NB4 (cell line): ENCODE measurements around the gene ADAMTS16.

Experiments used
- DNase-seq: peaks from one replicate; pipeline ENCODE4 v3.0.0; 2010; ENCODE audit warnings: low read depth
- H3K4me3 ChIP-seq: one replicate; pipeline ENCODE4 v1.5.1; 2011; ENCODE audit warnings: mild to moderate bottlenecking, low read depth, low read length, moderate library complexity
- MYC ChIP-seq: IDR thresholded peaks from 2 replicates; pipeline ENCODE4 v1.6.1; 2011; ENCODE audit warnings: low read depth, low read length
- POLR2A ChIP-seq: IDR thresholded peaks from 2 replicates; pipeline ENCODE4 v1.6.1; 2011; ENCODE audit warnings: mild to moderate bottlenecking; ENCODE audit not compliant: insufficient read length; ENCODE audit errors: extremely low read depth
- TF ChIP-seq, protein P1 (sequence below): IDR thresholded peaks from 2 replicates; pipeline ENCODE4 v1.6.1; 2011; ENCODE audit warnings: low read depth, low read length
- TF ChIP-seq, protein P2 (sequence below): IDR thresholded peaks from one replicate; pipeline ENCODE4 v1.5.1; 2012; ENCODE audit warnings: low read depth, low read length

The ADAMTS16 gene

DNA sequence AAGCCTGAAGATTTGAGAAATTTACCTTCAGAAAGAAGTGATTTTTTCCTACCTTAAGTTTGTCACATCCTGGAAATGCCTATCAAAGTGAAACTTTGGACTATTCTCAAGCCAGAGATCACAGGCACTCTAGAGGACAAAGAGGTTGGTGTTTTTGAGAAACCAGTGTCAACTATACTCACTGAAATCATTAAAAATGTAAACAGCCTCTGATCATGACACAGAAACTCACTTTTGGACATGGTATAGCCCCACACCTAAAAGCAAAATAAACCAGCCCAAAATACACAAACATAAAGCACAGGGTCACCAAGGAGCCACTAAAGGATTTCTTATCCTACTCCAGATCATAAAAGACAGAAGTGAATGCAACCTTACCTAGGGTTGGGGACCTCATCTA is 216.6 kb downstream of the ADAMTS16 start:
- H3K4me3 ChIP-seq, result no peak overlapping the region
- DNase-seq, result no peak
- TF ChIP-seq POLR2A (no peak), MYC (no peak)
- TF ChIP-seq, protein P1, sequence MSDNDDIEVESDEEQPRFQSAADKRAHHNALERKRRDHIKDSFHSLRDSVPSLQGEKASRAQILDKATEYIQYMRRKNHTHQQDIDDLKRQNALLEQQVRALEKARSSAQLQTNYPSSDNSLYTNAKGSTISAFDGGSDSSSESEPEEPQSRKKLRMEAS, result no peak
- TF ChIP-seq, protein P2, sequence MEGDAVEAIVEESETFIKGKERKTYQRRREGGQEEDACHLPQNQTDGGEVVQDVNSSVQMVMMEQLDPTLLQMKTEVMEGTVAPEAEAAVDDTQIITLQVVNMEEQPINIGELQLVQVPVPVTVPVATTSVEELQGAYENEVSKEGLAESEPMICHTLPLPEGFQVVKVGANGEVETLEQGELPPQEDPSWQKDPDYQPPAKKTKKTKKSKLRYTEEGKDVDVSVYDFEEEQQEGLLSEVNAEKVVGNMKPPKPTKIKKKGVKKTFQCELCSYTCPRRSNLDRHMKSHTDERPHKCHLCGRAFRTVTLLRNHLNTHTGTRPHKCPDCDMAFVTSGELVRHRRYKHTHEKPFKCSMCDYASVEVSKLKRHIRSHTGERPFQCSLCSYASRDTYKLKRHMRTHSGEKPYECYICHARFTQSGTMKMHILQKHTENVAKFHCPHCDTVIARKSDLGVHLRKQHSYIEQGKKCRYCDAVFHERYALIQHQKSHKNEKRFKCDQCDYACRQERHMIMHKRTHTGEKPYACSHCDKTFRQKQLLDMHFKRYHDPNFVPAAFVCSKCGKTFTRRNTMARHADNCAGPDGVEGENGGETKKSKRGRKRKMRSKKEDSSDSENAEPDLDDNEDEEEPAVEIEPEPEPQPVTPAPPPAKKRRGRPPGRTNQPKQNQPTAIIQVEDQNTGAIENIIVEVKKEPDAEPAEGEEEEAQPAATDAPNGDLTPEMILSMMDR, result no peak

DNA sequence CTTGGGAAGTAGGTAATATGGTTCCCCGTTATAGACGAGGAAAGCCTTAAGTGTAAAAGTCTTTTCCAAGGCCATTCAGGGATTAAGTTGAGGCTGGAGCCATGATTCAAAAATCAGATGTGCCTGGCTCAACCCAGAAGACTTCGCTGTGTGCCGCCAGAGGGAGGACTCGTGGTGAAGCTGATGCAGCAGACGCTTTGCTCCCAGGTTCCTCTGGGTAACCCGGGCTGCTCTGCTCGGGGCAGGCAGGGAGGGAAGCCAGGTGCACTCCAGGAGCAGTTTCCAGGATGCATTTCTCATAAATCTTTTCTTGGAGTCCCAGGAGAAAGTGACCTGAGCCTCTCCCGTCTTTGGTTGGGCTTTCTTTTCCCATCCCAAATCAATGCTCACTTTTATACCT is 219.5 kb downstream of the ADAMTS16 start:
- no peak overlapping the region for H3K4me3 ChIP-seq
- TF ChIP-seq POLR2A (no peak), MYC (no peak)
- TF ChIP-seq, protein P1, result no peak
- TF ChIP-seq, protein P2, result no peak

DNA sequence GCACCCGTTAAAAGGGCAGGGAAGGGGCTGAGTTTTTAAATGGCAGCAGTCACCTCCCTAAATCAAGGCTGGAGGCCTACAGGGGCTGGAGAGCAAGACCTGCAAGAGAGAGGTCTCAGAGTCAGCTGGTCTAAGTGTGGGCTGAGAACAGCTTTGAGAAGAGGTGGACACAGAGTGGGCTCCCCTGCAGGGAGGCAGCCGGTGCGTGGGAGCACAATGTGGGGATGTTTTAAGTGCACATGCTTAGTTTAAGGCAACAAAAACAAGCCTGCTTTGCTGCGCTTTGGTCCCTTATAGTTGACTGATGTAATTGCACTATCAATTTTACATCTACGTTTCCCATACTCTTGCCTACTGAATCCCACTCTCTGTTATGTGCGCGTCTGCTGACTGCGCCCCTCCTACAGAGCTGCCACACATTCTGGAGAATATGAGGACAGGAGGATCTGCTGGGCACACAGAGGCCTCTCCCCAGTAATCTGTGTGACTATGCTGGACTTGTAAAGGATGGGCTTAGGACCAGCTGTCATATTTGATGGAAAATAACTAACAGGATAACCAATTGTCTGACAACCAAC is 220.3 kb downstream of the ADAMTS16 start:
- no peak for DNase-seq
- TF ChIP-seq, protein P2, result no peak
- TF ChIP-seq POLR2A, result no peak
- TF ChIP-seq, protein P1, result no peak
- TF ChIP-seq MYC, result no peak

More for the DNA sequence above, 219.5 kb downstream of the ADAMTS16 start:
- no peak for DNase-seq

DNA sequence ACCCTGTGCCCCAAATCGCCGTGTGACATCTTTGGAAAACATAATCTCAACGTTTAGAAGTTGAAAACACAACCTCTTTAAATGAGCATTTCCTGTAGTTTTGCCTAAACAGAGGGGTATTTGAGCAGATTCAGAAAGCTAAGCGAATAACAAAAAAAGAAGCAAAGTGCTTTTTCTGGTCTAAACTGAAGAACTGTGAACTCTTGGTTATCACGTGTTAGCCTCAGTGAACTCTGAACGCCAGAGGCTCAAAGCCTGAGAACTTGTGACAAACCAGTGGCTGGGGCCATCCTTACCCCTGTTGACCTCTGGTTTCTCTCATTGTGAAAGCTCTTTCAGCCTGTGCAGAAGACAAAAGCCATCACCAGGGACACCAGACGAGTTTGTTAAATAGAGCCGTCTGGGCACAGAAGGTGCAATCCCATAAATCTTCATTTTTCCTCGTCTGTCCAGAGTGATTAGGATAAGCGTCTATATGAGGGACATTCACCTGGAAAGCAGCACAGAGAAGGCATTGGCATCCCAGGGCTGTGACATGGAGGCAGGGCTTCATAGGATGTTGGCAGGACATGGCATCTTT is 220.9 kb downstream of the ADAMTS16 start:
- no peak for DNase-seq
- TF ChIP-seq MYC, result no peak
- TF ChIP-seq POLR2A, result no peak
- TF ChIP-seq, protein P2, result no peak
- TF ChIP-seq, protein P1, result no peak
- no peak overlapping the region for H3K4me3 ChIP-seq

More for the DNA sequence above, 220.3 kb downstream of the ADAMTS16 start:
- H3K4me3 ChIP-seq, result no peak overlapping the region

DNA sequence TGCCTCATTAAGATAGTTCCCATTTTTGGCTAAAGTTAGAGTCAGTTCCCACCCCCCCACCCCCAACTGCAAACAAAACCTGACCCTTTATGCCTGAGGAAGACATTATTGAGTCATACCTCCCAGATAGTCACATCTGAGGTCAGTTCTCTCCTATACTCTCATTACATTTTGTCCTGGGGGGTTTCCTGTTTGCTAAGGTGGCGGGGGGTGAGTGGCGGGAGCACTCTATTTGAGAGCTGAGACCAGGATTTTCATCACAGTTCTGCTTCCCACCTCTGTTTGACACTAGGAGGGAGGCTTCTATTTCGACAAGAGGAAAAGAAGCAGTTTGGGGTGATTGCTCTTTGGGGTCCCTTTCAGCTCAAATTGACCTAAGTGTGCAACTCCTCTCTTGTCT is 222.9 kb downstream of the ADAMTS16 start:
- peak; percentile 79 for DNase-seq
- no peak overlapping the region for H3K4me3 ChIP-seq
- TF ChIP-seq, protein P2, result no peak
- TF ChIP-seq, protein P1, result no peak
- no peak for TF ChIP-seq POLR2A
- TF ChIP-seq MYC, result no peak

DNA sequence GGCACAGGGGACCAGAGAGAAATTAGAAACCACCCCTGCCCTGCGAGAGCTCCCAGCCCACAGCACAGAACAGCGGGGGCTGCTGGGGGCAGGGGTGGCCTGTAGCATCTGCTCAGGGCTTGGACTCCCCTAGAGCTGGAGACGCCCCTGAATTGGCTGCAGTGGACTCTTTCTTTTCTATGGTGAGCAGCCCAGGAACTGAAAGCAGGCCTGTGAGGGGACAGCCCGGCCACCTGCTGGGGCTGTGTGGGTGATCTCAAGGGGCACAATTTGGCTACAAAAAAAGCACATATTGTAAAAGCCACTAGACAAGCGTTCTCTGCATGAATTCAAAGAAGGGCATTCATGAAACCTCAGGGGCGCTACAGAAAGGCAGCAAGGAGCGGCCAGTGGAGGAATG is 224.8 kb downstream of the ADAMTS16 start:
- no peak overlapping the region for H3K4me3 ChIP-seq
- TF ChIP-seq POLR2A, result no peak
- TF ChIP-seq, protein P2, result no peak
- TF ChIP-seq MYC, result no peak
- TF ChIP-seq, protein P1, result no peak
- DNase-seq, result no peak
